H1 (cell line): ENCODE measurements around the gene LY6G5C. TPM values are rescaled to one million over a fixed set of nuclear protein-coding genes. Genes with fewer than 3 reads are reported as not detected.

Experiments
- E2F6 ChIP-seq: IDR thresholded peaks from 2 replicates; pipeline ENCODE4 v1.6.1; 2012; ENCODE audit warnings: inconsistent platforms
- SP2 ChIP-seq: IDR thresholded peaks from 2 replicates; pipeline ENCODE4 v1.6.1; 2012; ENCODE audit warnings: mild to moderate bottlenecking, low read length, inconsistent platforms
- polyA plus RNA-seq, 7 experiments: library from polyadenylated mRNA; depleted of rRNA in 3 of 7; stranded (reverse) in 5 of 7; unstranded in 2 of 7; fragments of >200 nt in 5 of 7; fragments of 200-250 nt in 2 of 7; gene quantifications; 1 replicate in 5 of 7; 2 replicates in 1 of 7; 4 replicates in 1 of 7; pipeline versions ENCODE4 v1.2.1 to v1.2.3, GENCODE V29; 2011 to 2013; ENCODE audit warnings: missing spikeins in 2 of 7, mixed read lengths in 2 of 7
- total RNA-seq: library from RNA; stranded (reverse); fragmentation: NEBNext Ultra II Directional; extraction: Animal tissue kit (Norgen Biotek cat#: 25700); gene quantifications from 2 replicates; pipeline ENCODE4 v1.2.1, GENCODE V29; 2021

The LY6G5C gene
- total and polyA plus RNA-seq, 2 of the 8 experiments (the other 6 are each of a cell fraction or from before 2014, with no cell fraction given): 1.1 to 1.8 TPM

- TF ChIP-seq SP2: no peak
- TF ChIP-seq E2F6: no peak
Measured at GRCh38 chr6:31692353-31692752, 11.5 kb upstream of the LY6G5C start (continued).
